ACHN (cell line): ENCODE results near the gene AVPR1A.

ENCODE experiments used
- DNase-seq: peaks from one replicate; pipeline ENCODE4 v3.0.0-alpha.2; 2015
- in situ Hi-C: cut with HindIII; loops from 2 replicates; pipeline ENCODE4 v1.10.0; 2017; ENCODE audit warnings: low sequenced_read_pairs, low pct_ligation_motif_present, low pct_unique_long_range_greater_than_20kb

Gene AVPR1A

GRCh38 chr12:63101920-63102319 is 49.1 kb downstream of the AVPR1A start:
- no peak for DNase-seq
- in situ Hi-C loops: no loop called here

GRCh38 chr12:63098851-63099250 is 52.1 kb downstream of the AVPR1A start:
- no peak for DNase-seq
- in situ Hi-C loops: no loop called here

GRCh38 chr12:63095369-63095980 is 55.5 kb downstream of the AVPR1A start:
- no peak for DNase-seq
- in situ Hi-C loops: no loop called here

- in situ Hi-C loops: no loop called here
- no peak for DNase-seq
Observed at GRCh38 chr12:63093711-63094110, 57.3 kb downstream of the AVPR1A start.

GRCh38 chr12:63093084-63093483 is 57.9 kb downstream of the AVPR1A start:
- no peak for DNase-seq
- in situ Hi-C loops: no loop called here
